ENCODE measurements around the gene RPS19BP1.

DNA sequence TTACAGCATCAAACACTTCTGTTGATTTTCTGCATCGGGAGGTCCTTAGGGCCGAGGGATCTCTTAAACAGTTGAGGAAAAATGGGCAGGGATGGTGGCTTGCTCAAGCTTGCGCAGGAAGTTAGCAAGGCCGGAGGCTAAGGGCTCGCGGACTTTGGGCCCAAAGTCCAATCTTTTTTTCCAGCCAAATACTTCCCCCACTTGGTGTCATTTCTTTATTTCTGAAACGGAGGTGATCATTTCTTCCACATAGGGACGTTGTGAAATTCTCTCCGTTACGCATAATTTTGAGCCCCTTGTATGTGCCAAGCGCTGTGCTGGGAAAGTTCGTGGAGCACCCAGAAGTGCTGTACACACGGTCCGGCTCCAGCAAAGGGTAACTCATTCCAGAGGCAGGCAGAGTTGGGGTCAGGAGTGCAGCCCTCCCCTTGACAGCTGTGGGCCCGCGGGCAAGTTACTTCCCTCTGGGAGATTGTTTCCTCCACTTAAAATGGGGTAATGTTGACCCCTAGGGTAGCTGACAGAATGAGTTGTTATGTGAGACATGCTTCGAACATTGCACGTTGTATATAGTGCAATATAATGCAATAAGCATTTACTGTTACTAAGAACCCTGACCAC is 29.6 kb downstream of the RPS19BP1 start:
- TF ChIP-seq, protein P1, sequence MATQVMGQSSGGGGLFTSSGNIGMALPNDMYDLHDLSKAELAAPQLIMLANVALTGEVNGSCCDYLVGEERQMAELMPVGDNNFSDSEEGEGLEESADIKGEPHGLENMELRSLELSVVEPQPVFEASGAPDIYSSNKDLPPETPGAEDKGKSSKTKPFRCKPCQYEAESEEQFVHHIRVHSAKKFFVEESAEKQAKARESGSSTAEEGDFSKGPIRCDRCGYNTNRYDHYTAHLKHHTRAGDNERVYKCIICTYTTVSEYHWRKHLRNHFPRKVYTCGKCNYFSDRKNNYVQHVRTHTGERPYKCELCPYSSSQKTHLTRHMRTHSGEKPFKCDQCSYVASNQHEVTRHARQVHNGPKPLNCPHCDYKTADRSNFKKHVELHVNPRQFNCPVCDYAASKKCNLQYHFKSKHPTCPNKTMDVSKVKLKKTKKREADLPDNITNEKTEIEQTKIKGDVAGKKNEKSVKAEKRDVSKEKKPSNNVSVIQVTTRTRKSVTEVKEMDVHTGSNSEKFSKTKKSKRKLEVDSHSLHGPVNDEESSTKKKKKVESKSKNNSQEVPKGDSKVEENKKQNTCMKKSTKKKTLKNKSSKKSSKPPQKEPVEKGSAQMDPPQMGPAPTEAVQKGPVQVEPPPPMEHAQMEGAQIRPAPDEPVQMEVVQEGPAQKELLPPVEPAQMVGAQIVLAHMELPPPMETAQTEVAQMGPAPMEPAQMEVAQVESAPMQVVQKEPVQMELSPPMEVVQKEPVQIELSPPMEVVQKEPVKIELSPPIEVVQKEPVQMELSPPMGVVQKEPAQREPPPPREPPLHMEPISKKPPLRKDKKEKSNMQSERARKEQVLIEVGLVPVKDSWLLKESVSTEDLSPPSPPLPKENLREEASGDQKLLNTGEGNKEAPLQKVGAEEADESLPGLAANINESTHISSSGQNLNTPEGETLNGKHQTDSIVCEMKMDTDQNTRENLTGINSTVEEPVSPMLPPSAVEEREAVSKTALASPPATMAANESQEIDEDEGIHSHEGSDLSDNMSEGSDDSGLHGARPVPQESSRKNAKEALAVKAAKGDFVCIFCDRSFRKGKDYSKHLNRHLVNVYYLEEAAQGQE (IDR thresholded peaks at IDR 0.05; ENCODE audit: low read depth) = no peak
- no peak for TF ChIP-seq POLR2AphosphoS5 (IDR thresholded peaks at IDR 0.05; ENCODE audit: low read depth, low read length)
- TF ChIP-seq, protein P2, sequence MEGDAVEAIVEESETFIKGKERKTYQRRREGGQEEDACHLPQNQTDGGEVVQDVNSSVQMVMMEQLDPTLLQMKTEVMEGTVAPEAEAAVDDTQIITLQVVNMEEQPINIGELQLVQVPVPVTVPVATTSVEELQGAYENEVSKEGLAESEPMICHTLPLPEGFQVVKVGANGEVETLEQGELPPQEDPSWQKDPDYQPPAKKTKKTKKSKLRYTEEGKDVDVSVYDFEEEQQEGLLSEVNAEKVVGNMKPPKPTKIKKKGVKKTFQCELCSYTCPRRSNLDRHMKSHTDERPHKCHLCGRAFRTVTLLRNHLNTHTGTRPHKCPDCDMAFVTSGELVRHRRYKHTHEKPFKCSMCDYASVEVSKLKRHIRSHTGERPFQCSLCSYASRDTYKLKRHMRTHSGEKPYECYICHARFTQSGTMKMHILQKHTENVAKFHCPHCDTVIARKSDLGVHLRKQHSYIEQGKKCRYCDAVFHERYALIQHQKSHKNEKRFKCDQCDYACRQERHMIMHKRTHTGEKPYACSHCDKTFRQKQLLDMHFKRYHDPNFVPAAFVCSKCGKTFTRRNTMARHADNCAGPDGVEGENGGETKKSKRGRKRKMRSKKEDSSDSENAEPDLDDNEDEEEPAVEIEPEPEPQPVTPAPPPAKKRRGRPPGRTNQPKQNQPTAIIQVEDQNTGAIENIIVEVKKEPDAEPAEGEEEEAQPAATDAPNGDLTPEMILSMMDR (IDR thresholded peaks at IDR 0.05 in 2 of 3, conservative IDR thresholded peaks at IDR 0.05 in 1 of 3; ENCODE audit: borderline replicate concordance in 1 of 3, insufficient read depth in 1 of 3, low read depth in 2 of 3, low read length in 2 of 3) = no peak
- no peak for TF ChIP-seq JUND (IDR thresholded peaks at IDR 0.05)
- no peak for TF ChIP-seq POLR2A (IDR thresholded peaks at IDR 0.05; ENCODE audit: borderline replicate concordance, extremely low read depth, insufficient read depth, insufficient read length)
- TF ChIP-seq RAD21 (IDR thresholded peaks at IDR 0.05; ENCODE audit: low read depth) = no peak
- no peak for TF ChIP-seq EGR1 (IDR thresholded peaks at IDR 0.05; ENCODE audit: low read depth)
- no peak for TF ChIP-seq EZH2 (IDR thresholded peaks at IDR 0.05)
